K562 (cell line): ENCODE data around the gene TSPAN11. TPM values are rescaled to one million over a fixed set of nuclear protein-coding genes. Genes with fewer than 3 reads are reported as not detected.

Source experiments
- EHMT2 ChIP-seq: fragments of 450-650 bp; IDR thresholded peaks from 2 replicates; pipeline ENCODE4 v1.6.1; 2018; ENCODE audit warnings: antibody characterized with exemption
- FOXA3 ChIP-seq, 2 experiments: fragments of 450-650 bp in 1 of 2; sonication (generic) in 1 of 2; formaldehyde crosslinking; IDR thresholded peaks in 1 of 2; conservative IDR thresholded peaks in 1 of 2; 2 replicates each; pipeline versions ENCODE4 v1.4.0 to v1.8.0; 2020 to 2022; ENCODE audit warnings: mild to moderate bottlenecking in 2 of 2, missing genetic modification reagents in 1 of 2
- HCFC1 ChIP-seq: IDR thresholded peaks from 2 replicates; pipeline ENCODE4 v1.6.1; 2012; ENCODE audit warnings: low read depth, low read length, improper control_type of control experiment
- PHF8 ChIP-seq: fragments of 200-600 bp; sonication (generic); IDR thresholded peaks from 2 replicates; pipeline ENCODE4 v1.6.1; 2012; ENCODE audit warnings: mixed run types, mild to moderate bottlenecking, inconsistent platforms, low read length, moderate library complexity, borderline replicate concordance
- RNF2 ChIP-seq: sonication (generic); IDR thresholded peaks from 2 replicates; pipeline ENCODE4 v1.6.1; 2016
- THRAP3 ChIP-seq: fragments of 450-650 bp; IDR thresholded peaks from 2 replicates; pipeline ENCODE4 v1.6.1; 2016; ENCODE audit warnings: mild to moderate bottlenecking, inconsistent platforms, borderline replicate concordance
- polyA plus RNA-seq, 8 experiments: library from polyadenylated mRNA; depleted of rRNA in 4 of 8; stranded (reverse) in 5 of 8; unstranded in 3 of 8; fragments of >200 nt; fragmentation: Nextera tagmentation in 2 of 8; fragmentation: Illumina TruSeq in 1 of 8; extraction: Ambion mirVana in 2 of 8; extraction: Trizol in 1 of 8; gene quantifications; 2 replicates each; pipeline versions ENCODE4 v1.2.1 to v1.2.3, GENCODE V29; 2011 to 2014; ENCODE audit warnings: inconsistent platforms in 1 of 8, missing spikeins in 1 of 8
- total RNA-seq, 7 experiments: library from RNA; depleted of rRNA in 6 of 7; stranded (reverse); fragments of >200 nt in 6 of 7; fragmentation: Illumina TruSeq in 2 of 7; extraction: Trizol in 2 of 7; gene quantifications; 2 replicates each; pipeline versions ENCODE4 v1.2.1 to v1.2.3, GENCODE V29; 2011 to 2021; ENCODE audit warnings: low replicate concordance in 1 of 7
- TF ChIP-seq, protein P1 (sequence below): fragments of 250-450 bp; sonication (Bioruptor Pico); IDR thresholded peaks from 2 replicates; pipeline ENCODE4 v1.4.0; 2020

Gene TSPAN11
- total and polyA plus RNA-seq, 9 of the 15 experiments (the other 6 are each of a cell fraction or from before 2014, with no cell fraction given): not detected

DNA sequence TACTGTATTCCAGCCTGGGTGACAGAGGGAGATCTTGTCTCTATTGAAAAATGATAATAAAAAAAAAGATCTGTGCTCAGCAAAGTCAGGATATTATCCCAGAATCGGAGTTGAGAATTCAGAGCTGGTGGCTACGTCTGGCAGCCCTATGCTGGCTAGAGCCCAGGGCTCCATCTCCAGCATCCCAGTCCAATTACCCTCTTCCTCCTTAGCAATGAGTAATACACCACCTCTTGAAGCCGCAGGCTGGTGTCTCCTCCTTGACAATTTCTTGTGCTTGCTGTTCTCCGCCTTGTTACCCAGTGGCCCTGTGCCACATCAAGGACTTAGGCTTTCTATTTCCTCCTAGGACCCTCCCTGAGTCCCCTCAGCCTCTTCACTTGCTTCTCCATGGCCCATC is 108.7 kb downstream of the TSPAN11 start (continued):
- no peak for TF ChIP-seq RNF2
- TF ChIP-seq EHMT2: no peak
- TF ChIP-seq PHF8: no peak
- TF ChIP-seq HCFC1: no peak
- TF ChIP-seq, protein P1, sequence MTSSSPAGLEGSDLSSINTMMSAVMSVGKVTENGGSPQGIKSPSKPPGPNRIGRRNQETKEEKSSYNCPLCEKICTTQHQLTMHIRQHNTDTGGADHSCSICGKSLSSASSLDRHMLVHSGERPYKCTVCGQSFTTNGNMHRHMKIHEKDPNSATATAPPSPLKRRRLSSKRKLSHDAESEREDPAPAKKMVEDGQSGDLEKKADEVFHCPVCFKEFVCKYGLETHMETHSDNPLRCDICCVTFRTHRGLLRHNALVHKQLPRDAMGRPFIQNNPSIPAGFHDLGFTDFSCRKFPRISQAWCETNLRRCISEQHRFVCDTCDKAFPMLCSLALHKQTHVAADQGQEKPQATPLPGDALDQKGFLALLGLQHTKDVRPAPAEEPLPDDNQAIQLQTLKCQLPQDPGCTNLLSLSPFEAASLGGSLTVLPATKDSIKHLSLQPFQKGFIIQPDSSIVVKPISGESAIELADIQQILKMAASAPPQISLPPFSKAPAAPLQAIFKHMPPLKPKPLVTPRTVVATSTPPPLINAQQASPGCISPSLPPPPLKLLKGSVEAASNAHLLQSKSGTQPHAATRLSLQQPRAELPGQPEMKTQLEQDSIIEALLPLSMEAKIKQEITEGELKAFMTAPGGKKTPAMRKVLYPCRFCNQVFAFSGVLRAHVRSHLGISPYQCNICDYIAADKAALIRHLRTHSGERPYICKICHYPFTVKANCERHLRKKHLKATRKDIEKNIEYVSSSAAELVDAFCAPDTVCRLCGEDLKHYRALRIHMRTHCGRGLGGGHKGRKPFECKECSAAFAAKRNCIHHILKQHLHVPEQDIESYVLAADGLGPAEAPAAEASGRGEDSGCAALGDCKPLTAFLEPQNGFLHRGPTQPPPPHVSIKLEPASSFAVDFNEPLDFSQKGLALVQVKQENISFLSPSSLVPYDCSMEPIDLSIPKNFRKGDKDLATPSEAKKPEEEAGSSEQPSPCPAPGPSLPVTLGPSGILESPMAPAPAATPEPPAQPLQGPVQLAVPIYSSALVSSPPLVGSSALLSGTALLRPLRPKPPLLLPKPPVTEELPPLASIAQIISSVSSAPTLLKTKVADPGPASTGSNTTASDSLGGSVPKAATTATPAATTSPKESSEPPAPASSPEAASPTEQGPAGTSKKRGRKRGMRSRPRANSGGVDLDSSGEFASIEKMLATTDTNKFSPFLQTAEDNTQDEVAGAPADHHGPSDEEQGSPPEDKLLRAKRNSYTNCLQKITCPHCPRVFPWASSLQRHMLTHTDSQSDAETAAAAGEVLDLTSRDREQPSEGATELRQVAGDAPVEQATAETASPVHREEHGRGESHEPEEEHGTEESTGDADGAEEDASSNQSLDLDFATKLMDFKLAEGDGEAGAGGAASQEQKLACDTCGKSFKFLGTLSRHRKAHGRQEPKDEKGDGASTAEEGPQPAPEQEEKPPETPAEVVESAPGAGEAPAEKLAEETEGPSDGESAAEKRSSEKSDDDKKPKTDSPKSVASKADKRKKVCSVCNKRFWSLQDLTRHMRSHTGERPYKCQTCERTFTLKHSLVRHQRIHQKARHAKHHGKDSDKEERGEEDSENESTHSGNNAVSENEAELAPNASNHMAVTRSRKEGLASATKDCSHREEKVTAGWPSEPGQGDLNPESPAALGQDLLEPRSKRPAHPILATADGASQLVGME: no peak
- TF ChIP-seq THRAP3: no peak
- no peak for TF ChIP-seq FOXA3 (CRISPR knock-in tag; conservative IDR thresholded peaks at IDR 0.05 in 1 of 2, IDR thresholded peaks at IDR 0.05 in 1 of 2)
